ENCODE measurements around the gene KLHDC7B.

DNA sequence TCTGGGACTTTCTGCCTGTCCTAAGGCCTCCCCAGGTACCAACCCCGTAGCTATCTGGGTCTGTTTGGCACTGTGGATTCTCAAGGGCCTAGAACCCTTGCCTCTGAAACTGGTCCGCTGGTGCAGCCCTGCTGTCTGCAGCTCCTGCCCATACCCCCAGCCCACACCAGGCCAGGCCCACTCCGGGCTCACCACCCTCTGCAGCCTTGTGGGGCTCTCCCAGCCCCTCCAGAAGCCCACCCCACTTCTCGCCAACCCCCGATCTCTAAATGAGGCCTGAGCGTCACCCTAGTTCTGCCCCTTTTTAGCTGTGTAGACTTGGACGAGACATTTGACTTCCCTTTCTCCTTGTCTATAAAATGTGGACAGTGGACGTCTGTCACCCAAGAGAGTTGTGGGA is 4.7 kb downstream of the KLHDC7B start:
- TF ChIP-seq, protein P1, sequence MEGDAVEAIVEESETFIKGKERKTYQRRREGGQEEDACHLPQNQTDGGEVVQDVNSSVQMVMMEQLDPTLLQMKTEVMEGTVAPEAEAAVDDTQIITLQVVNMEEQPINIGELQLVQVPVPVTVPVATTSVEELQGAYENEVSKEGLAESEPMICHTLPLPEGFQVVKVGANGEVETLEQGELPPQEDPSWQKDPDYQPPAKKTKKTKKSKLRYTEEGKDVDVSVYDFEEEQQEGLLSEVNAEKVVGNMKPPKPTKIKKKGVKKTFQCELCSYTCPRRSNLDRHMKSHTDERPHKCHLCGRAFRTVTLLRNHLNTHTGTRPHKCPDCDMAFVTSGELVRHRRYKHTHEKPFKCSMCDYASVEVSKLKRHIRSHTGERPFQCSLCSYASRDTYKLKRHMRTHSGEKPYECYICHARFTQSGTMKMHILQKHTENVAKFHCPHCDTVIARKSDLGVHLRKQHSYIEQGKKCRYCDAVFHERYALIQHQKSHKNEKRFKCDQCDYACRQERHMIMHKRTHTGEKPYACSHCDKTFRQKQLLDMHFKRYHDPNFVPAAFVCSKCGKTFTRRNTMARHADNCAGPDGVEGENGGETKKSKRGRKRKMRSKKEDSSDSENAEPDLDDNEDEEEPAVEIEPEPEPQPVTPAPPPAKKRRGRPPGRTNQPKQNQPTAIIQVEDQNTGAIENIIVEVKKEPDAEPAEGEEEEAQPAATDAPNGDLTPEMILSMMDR (conservative IDR thresholded peaks at IDR 0.05; ENCODE audit: low read depth, low read length): no peak
- no peak for TF ChIP-seq EZH2phosphoT487 (IDR thresholded peaks at IDR 0.05; ENCODE audit: borderline replicate concordance, low read length)
